Psoas muscle (tissue), 8 donors: ENCODE measurements around the gene CAVIN4. TPM values are rescaled to one million over a fixed set of nuclear protein-coding genes. Genes with fewer than 3 reads are reported as not detected.

Source experiments
- ATAC-seq, 4 donors: fragments of 200-7000 bp; cut with Tn5 transposase; one replicate each; pipeline ENCODE4 v1.9.1; 2020; ENCODE audit warnings: moderate library complexity in 3 of 4, mild to moderate bottlenecking in 2 of 4
- DNase-seq, 2 donors: peaks; one replicate each; pipeline ENCODE4 v3.0.0-alpha.2; 2020
- H3K27ac ChIP-seq: fragments of 200-600 bp; one replicate; pipeline ENCODE4 v1.8.0; 2022
- H3K27me3 ChIP-seq, 3 donors: fragments of 200-600 bp in 1 of 3; one replicate each; pipeline versions ENCODE4 v1.6.1 to v1.8.0; 2013 to 2022; ENCODE audit warnings: low read length in 2 of 3, mild to moderate bottlenecking in 2 of 3, moderate library complexity in 1 of 3; ENCODE audit not compliant: insufficient read depth in 3 of 3
- H3K36me3 ChIP-seq, 2 donors: fragments of 200-600 bp in 1 of 2; one replicate each; pipeline versions ENCODE4 v1.6.1 to v1.8.0; 2013 to 2022; ENCODE audit warnings: low read depth in 1 of 2, mild to moderate bottlenecking in 1 of 2, moderate library complexity in 1 of 2; ENCODE audit not compliant: insufficient read depth in 1 of 2
- H3K4me1 ChIP-seq: fragments of 200-600 bp; one replicate; pipeline ENCODE4 v1.8.0; 2022
- H3K4me3 ChIP-seq: fragments of 200-600 bp; one replicate; pipeline ENCODE4 v1.8.0; 2022; ENCODE audit warnings: mild to moderate bottlenecking
- H3K9me3 ChIP-seq: fragments of 200-600 bp; one replicate; pipeline ENCODE4 v1.8.0; 2022
- CTCF ChIP-seq: fragments of 200-600 bp; IDR thresholded peaks from one replicate; pipeline ENCODE4 v1.8.0; 2022; ENCODE audit warnings: antibody characterized with exemption
- WGBS, 3 donors: extraction: QIAGEN DNeasy Blood & Tissue Kit; methylation state at CpG; one replicate each; pipeline versions ENCODE4 v1.1.6 to v1.1.7; 2013; 5-methylcytosine and 5-hydroxymethylcytosine counted together
- intact Hi-C, 2 donors: fragments of 100-400 bp; cut with DNase I; formaldehyde crosslinking; loops; one replicate each; pipeline versions ENCODE4 v1.11.0 to v1.14.2; 2022
- polyA plus RNA-seq, 3 donors: library from polyadenylated mRNA; stranded (reverse); fragments of 200-250 nt; gene quantifications; one replicate each; pipeline ENCODE4 v1.2.3, GENCODE V29; 2013
- total RNA-seq, 4 donors: library from RNA; stranded (reverse); fragmentation: NEBNext Ultra II Directional in 2 of 4; extraction: Animal tissue kit (Norgen Biotek cat#: 25700) in 2 of 4; gene quantifications; one replicate each; pipeline versions ENCODE4 v1.2.1 to v1.2.4, GENCODE V29; 2021 to 2023
- donor health status: healthy with polysubstance abuse.
- donor health status: DM: no; HTN: no; CAD: no; lungs with moderate emphysema.
- donor health status: Bipolar disorder and iron deficiency.
- donor health status: healthy.
- donor health status: DM: yes; HTN: yes; CAD: no.
- donor health status: DM: no; HTN: no; CAD: no.
- donor health status: DM: no; HTN: no; CAD: no.
- donor health status: DM: yes; HTN: yes; CAD: no.

Gene CAVIN4
- total and polyA plus RNA-seq, 7 donors: 3.5 to 230 (median 68.6) TPM

GRCh38 chr9:100583014-100583802, 5.3 kb downstream of the CAVIN4 start:
- Histone ChIP-seq H3K9me3 (no peaks in the 10 kb centered on the region), H3K4me3 (peak overlapping the region; percentile 68), H3K27ac (peak overlapping the region; percentile 88), H3K36me3 (peaks cover 0 to 40% of the 10 kb centered on the region in 2 donors), H3K27me3 (no peaks in the 10 kb centered on the region), H3K4me1 (peaks cover 32% of the 10 kb centered on the region)
- intact Hi-C loops: loop anchor here in 1 of 2 donors (10.0 kb wide), 1 partner anchor 558 kb away; no protein-coding TSS in a partner anchor
- DNase-seq: no peak
- TF ChIP-seq CTCF: no peak
- 55 to 79% (median 70%) methylated on average over 5 of the region's 5 CpGs for WGBS, 3 donors
- no peak for ATAC-seq

GRCh38 chr9:100584951-100585350, 7.1 kb downstream of the CAVIN4 start:
- no peak for DNase-seq
- intact Hi-C loops: loop anchor here in 1 of 2 donors (10.0 kb wide), 1 partner anchor 560 kb away; no protein-coding TSS in a partner anchor

GRCh38 chr9:100586093-100586492, 8.2 kb downstream of the CAVIN4 start:
- peaks cover 38% of the 10 kb centered on the region for H3K4me1 ChIP-seq
- no peaks in the 10 kb centered on the region for H3K9me3 ChIP-seq
- 83 to 90% (median 86%) methylated on average over 7 of the region's 7 CpGs for WGBS, 3 donors
- no peaks in the 10 kb centered on the region for H3K27me3 ChIP-seq
- no peak overlapping the region for H3K4me3 ChIP-seq
- no peak for DNase-seq
- H3K27ac ChIP-seq: no peak overlapping the region
- intact Hi-C loops: loop anchor here in 1 of 2 donors (10.0 kb wide), 1 partner anchor 561 kb away; no protein-coding TSS in a partner anchor
- H3K36me3 ChIP-seq: peaks cover 0 to 45% of the 10 kb centered on the region in 2 donors
- ATAC-seq: no peak
- TF ChIP-seq CTCF: no peak

More at GRCh38 chr9:100584951-100585350, 7.1 kb downstream of the CAVIN4 start:
- WGBS, 3 donors: 70 to 89% (median 86%) methylated on average over 4 of the region's 4 CpGs
- Histone ChIP-seq H3K27me3 (no peaks in the 10 kb centered on the region), H3K27ac (peak overlapping the region; percentile 61), H3K9me3 (no peaks in the 10 kb centered on the region), H3K4me1 (peaks cover 32% of the 10 kb centered on the region), H3K4me3 (no peak overlapping the region), H3K36me3 (peaks cover 0 to 45% of the 10 kb centered on the region in 2 donors)
- ATAC-seq: no peak
- TF ChIP-seq CTCF: no peak

GRCh38 chr9:100587375-100587774, 9.5 kb downstream of the CAVIN4 start:
- H3K27ac ChIP-seq: peak overlapping the region; percentile 18
- 70 to 76% (median 72%) methylated on average over 9 of the region's 9 CpGs for WGBS, 3 donors
- no peaks in the 10 kb centered on the region for H3K9me3 ChIP-seq

More at GRCh38 chr9:100587375-100587774, 9.5 kb downstream of the CAVIN4 start:
- Histone ChIP-seq H3K36me3 (peaks cover 0 to 45% of the 10 kb centered on the region in 2 donors), H3K27me3 (no peaks in the 10 kb centered on the region), H3K4me1 (peaks cover 34% of the 10 kb centered on the region), H3K4me3 (no peak overlapping the region)
- no peak for DNase-seq
- TF ChIP-seq CTCF: no peak
- no peak for ATAC-seq
- intact Hi-C loops: loop anchor here in 1 of 2 donors (10.0 kb wide), 1 partner anchor 563 kb away; no protein-coding TSS in a partner anchor
